MM.1S (cell line): ENCODE results near the gene FGFRL1.

Experiments used
- DNase-seq: peaks from one replicate; pipeline ENCODE4 v3.0.0-alpha.2; 2015
- H2AFZ ChIP-seq: fragments of 300-600 bp; sonication (generic); 2 replicates; pipeline ENCODE4 v1.6.0; 2016; ENCODE audit warnings: antibody characterized with exemption, low read length
- H3F3A ChIP-seq: fragments of 300-600 bp; sonication (generic); 2 replicates; pipeline ENCODE4 v1.6.1; 2016; ENCODE audit warnings: mild to moderate bottlenecking, antibody characterized with exemption, low read length, moderate library complexity, mixed read lengths; ENCODE audit not compliant: insufficient read depth
- H3K27ac ChIP-seq: fragments of 300-600 bp; sonication (generic); 2 replicates; pipeline ENCODE4 v1.5.1; 2016; ENCODE audit warnings: mild to moderate bottlenecking, low read length
- H3K27me3 ChIP-seq: fragments of 300-600 bp; sonication (generic); replicated peaks from 2 replicates; pipeline ENCODE4 v1.6.0; 2016; ENCODE audit warnings: low read length; ENCODE audit not compliant: insufficient read depth
- H3K36me3 ChIP-seq: fragments of 300-600 bp; sonication (generic); replicated peaks from 2 replicates; pipeline ENCODE4 v1.6.1; 2016; ENCODE audit warnings: mild to moderate bottlenecking, low read length, mixed read lengths; ENCODE audit not compliant: insufficient read depth
- H3K4me1 ChIP-seq: fragments of 300-600 bp; sonication (generic); 2 replicates; pipeline ENCODE4 v1.6.1; 2016; ENCODE audit warnings: low read length, mixed read lengths
- H3K4me2 ChIP-seq: fragments of 300-600 bp; sonication (generic); 2 replicates; pipeline ENCODE4 v1.6.0; 2016; ENCODE audit warnings: low read depth, low read length
- H3K4me3 ChIP-seq: fragments of 300-600 bp; sonication (generic); 2 replicates; pipeline ENCODE4 v1.5.1; 2016; ENCODE audit warnings: low read length, mixed read lengths
- H3K79me2 ChIP-seq: fragments of 300-600 bp; sonication (generic); 2 replicates; pipeline ENCODE4 v1.6.1; 2016; ENCODE audit warnings: mixed run types, low read length, mixed read lengths
- H3K9ac ChIP-seq: fragments of 300-600 bp; sonication (generic); 2 replicates; pipeline ENCODE4 v1.6.1; 2016; ENCODE audit warnings: low read length, mixed read lengths
- H3K9me2 ChIP-seq: fragments of 300-600 bp; sonication (generic); replicated peaks from 2 replicates; pipeline ENCODE4 v1.6.1; 2016; ENCODE audit warnings: mild to moderate bottlenecking, low read length, mixed read lengths; ENCODE audit not compliant: insufficient read depth
- H3K9me3 ChIP-seq: fragments of 300-600 bp; sonication (generic); replicated peaks from 2 replicates; pipeline ENCODE4 v1.6.1; 2016; ENCODE audit warnings: mild to moderate bottlenecking, low read length, mixed read lengths; ENCODE audit not compliant: insufficient read depth
- H4K20me1 ChIP-seq: fragments of 300-600 bp; sonication (generic); 2 replicates; pipeline ENCODE4 v1.6.1; 2016; ENCODE audit warnings: mild to moderate bottlenecking, low read length, moderate library complexity, mixed read lengths; ENCODE audit not compliant: insufficient read depth
- CTCF ChIP-seq: fragments of 300-600 bp; sonication (generic); IDR thresholded peaks from 2 replicates; pipeline ENCODE4 v1.5.1; 2016; ENCODE audit warnings: antibody characterized with exemption, low read length, mixed read lengths
- EZH2 ChIP-seq: fragments of 300-600 bp; sonication (generic); optimal IDR thresholded peaks from 2 replicates; pipeline ENCODE3; 2017; ENCODE audit warnings: low read depth, mild to moderate bottlenecking, antibody characterized with exemption, low read length, mixed read lengths
- EZH2phosphoT487 ChIP-seq: fragments of 300-600 bp; sonication (generic); IDR thresholded peaks from 2 replicates; pipeline ENCODE4 v1.6.1; 2018; ENCODE audit warnings: antibody characterized with exemption, low read length

Gene FGFRL1

GRCh38 chr4:1075225-1075624, 63.8 kb downstream of the FGFRL1 start:
- no peaks in the 10 kb centered on the region for H3K79me2 ChIP-seq
- TF ChIP-seq EZH2, result no peak
- TF ChIP-seq EZH2phosphoT487, result no peak
- no peak for TF ChIP-seq CTCF

GRCh38 chr4:1075809-1076699, 64.6 kb downstream of the FGFRL1 start:
- Histone ChIP-seq H3K4me2 (no peak overlapping the region), H4K20me1 (no peaks in the 10 kb centered on the region), H2AFZ (no peak overlapping the region), H3K27ac (no peak overlapping the region), H3F3A (no peaks in the 10 kb centered on the region), H3K27me3 (peaks cover 6% of the 10 kb centered on the region; the same call in 1 of the 2 replicates), H3K9ac (no peak overlapping the region), H3K4me1 (no peaks in the 10 kb centered on the region), H3K36me3 (no peaks in the 10 kb centered on the region), H3K9me3 (no peaks in the 10 kb centered on the region), H3K79me2 (no peaks in the 10 kb centered on the region), H3K4me3 (no peak overlapping the region), H3K9me2 (no peaks in the 10 kb centered on the region)
- no peak for TF ChIP-seq EZH2
- TF ChIP-seq EZH2phosphoT487, result no peak
- TF ChIP-seq CTCF, result no peak
- DNase-seq, result no peak

More at GRCh38 chr4:1075225-1075624, 63.8 kb downstream of the FGFRL1 start:
- Histone ChIP-seq H3K9me2 (no peaks in the 10 kb centered on the region), H3K27ac (no peak overlapping the region), H3K27me3 (peaks cover 6% of the 10 kb centered on the region; the same call in 1 of the 2 replicates), H3K36me3 (no peaks in the 10 kb centered on the region), H4K20me1 (no peaks in the 10 kb centered on the region), H3K4me1 (no peaks in the 10 kb centered on the region), H3F3A (no peaks in the 10 kb centered on the region), H3K9ac (no peak overlapping the region), H2AFZ (no peak overlapping the region), H3K4me3 (no peak overlapping the region), H3K9me3 (no peaks in the 10 kb centered on the region), H3K4me2 (no peak overlapping the region)
- no peak for DNase-seq
